AG10803 (cell line): Measurements from ENCODE around the gene MYO16.
A peak's percentile ranks its signal among the peaks of the same experiment; 100 is the strongest.
"Not testable (repeated sequence)": the region's sequence is repeated elsewhere in the genome, so short reads cannot be mapped to it uniquely, and the experiment has no call there.

Experiments
- DNase-seq: peaks from one replicate; pipeline ENCODE4 v3.0.0; 2010; ENCODE audit warnings: low read depth
- H3K4me3 ChIP-seq: 2 replicates; pipeline ENCODE4 v1.5.1; 2011; ENCODE audit warnings: mild to moderate bottlenecking, low read length, control low read depth
- CTCF ChIP-seq: conservative IDR thresholded peaks from 2 replicates; pipeline ENCODE4 v1.5.1; 2011; ENCODE audit warnings: mild to moderate bottlenecking, low read length, control low read depth, inconsistent platforms

MYO16 gene

DNA sequence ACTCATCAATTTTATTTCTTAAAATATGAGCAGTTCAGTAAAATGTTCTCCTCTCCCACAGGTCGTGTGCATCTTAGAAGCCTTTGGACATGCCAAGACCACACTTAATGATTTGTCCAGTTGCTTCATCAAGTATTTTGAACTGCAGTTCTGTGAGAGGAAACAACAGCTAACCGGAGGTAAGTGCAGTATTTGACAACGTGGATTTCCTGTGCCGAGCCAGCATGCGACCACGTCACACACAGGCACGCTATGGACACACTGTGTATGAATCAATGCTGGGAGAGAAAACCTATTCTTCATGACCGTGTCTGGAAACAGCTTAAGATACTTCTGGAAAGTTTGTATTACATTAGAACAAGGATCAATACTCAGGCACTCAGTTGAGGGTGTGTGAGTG is 268.5 kb downstream of the MYO16 start:
- peak; percentile 5 for DNase-seq
- TF ChIP-seq CTCF: no peak
- H3K4me3 ChIP-seq: no peak overlapping the region

DNA sequence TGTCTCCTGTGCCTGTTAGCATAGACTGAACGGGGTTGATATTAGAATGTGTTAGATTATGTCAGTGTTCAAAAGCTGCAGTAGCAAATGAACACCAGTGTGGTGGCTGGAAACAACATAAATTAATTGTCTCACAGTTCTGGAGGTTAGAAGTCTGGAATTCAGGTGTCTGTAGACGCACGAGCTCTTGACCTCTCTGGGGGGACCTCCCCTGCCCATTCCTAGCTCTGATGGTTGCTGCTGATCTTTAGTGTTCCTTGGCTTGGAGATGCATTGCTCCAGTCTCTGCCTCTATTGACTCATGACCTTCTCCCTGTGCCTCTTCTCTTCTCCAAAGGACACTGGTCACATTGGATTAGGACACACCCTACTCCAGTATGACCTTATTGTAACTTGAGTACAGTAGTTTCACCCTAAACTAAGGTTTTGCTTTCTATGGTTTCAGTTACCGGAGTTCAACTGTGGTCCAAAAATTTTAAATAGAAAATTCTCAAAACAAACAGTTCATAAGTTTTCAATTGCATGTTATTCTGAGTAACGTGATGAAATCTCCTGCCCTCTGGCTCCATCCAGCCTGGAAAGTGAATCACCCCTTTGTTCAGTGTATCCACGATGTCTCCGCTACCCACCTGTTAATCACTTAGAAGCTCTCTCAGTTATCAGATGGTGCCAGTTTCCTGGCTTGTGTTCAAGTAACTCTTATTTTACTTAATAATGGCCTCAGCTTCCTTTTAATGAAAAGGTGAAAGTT is 273.2 kb downstream of the MYO16 start:
- no peak overlapping the region for H3K4me3 ChIP-seq
- DNase-seq: no peak
- TF ChIP-seq CTCF: no peak

DNA sequence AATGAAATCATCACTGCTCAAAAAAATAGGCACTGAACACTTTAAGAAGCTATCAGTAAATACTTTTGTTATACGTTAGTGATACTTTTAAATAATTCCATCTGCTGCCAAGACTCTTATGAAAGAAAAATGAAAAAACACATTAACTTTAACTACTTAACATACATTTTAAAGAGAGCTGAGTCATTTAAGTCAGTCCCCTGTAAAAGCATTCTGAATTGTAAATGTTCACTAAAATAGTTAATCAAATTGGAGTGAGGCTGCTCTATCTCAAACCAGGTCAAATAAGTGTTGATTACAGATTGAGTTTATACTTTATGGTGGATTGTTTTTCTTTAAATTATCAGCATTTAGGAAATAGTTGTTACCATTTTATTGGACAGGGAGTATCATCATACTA is 274.2 kb downstream of the MYO16 start:
- TF ChIP-seq CTCF: no peak
- no peak for DNase-seq
- H3K4me3 ChIP-seq: no peak overlapping the region

DNA sequence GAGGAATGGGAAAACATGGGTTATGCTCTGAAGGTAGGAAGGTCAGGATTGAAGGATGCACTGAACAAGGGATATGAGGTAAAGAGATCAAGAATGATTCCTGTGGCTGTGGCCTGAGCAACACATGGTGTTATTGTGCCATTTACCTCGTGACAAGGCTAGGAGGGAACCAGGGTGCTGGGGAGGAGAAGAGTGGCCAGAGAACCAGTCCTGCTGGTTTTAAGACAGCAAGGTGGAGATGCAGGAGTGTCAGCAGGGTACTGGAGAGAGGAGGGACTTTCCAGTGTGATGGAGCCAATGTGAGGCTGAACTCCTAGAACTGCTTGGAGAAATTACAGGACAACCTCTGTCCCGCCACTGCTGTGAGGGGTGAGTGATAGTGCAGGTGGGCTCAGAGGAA is 282.4 kb downstream of the MYO16 start:
- no peak for DNase-seq
- H3K4me3 ChIP-seq: no peak overlapping the region
- TF ChIP-seq CTCF: no peak

- DNase-seq, H3K4me3 ChIP-seq: not testable (repeated sequence)
Measured at GRCh38 chr13:108913731-108914130, 284.3 kb downstream of the MYO16 start.

GRCh38 chr13:108915095-108915633 is 285.8 kb downstream of the MYO16 start:
- peak overlapping the region; percentile 32 for H3K4me3 ChIP-seq
- TF ChIP-seq CTCF: peak; percentile 82
- DNase-seq: peak; percentile 57

DNA sequence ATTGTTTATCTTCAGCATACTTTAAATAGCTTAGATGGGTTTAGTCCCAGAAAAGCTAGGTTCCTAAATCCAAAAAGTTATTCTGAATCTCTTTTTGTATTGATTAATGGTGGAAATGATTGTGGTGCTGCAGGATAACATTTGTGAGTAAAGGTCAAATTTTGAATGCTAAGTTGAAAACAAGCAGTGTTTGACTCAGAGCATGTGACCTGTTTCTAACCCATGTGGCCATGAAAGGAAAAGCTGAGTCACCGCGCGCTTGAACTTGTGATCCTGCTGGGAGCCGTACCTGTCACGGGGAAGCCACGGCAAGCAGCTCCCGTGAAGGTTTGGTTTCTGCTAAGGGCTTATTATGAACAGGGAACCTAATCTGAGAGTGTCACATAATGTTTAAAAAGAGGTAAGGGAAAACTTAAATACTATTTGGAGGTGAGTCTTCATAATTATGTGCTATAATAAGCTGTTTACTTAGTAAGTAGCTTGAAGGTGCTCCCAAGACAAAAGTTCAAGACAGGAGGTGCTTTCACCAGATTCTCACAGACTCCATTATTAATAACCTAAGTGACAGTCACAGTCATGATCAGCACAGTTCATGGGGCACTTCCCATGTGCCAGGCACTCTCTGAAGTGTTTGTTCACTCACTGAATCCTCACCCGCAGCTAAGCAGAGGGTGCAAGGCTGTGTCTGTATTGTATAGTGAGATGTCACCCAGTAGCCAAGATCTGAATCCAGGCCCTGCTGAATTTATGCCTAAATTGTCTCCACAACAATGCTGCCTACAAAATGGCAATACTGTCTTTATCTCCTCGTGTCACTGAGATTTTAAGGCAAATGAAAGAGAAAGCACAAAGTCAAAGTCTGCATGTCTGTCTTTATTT is 286.5 kb downstream of the MYO16 start:
- TF ChIP-seq CTCF: no peak
- peak overlapping the region; percentile 32 for H3K4me3 ChIP-seq
- DNase-seq: peak; percentile 75
